HG02938 (cell line): ENCODE measurements around the gene METTL16.

Source experiments
- ATAC-seq: cut with Tn5 transposase; IDR thresholded peaks from one replicate; pipeline ENCODE4 v1.9.1; 2021; ENCODE audit warnings: mild to moderate bottlenecking, moderate library complexity; ENCODE audit not compliant: unreplicated experiment

The METTL16 gene

GRCh38 chr17:2397247-2398171 lies 114.2 kb downstream of the METTL16 start:
- no peak for ATAC-seq

DNA sequence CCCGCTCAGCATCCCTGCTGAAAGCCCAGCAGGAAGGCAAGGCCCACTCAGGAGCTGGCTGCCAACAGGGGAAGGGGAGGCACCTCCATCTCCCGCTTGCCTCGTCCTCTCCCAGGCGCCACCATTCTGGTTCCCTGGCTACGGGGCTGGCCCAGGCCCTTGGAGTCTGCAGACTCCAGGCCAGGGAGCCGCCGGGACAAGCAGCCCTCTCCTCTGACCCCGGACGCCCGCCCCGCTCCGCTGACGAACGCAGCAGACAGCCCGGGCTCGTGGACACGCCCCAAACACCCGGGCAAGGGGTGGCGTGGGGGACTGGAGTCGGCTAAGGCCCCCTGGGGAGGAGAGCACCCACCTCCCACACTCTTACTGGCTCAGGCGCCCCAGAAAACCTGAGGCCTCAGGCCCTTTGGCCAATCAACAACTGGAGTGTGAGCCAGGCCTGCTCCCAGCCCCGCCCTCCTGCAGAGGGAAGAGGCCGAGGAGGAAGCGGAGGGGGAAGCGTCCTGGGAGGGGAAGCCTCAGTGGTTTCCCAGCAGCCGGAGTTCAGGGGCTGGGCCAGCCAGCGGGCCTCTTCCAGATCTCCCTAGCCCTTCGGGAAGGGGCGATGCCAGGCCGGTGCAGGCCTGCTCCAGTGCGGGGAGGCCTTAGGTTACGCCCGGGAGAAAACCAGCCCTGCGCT lies 115.0 kb downstream of the METTL16 start:
- ATAC-seq = no peak

GRCh38 chr17:2396192-2396567 lies 115.5 kb downstream of the METTL16 start:
- no peak for ATAC-seq

DNA sequence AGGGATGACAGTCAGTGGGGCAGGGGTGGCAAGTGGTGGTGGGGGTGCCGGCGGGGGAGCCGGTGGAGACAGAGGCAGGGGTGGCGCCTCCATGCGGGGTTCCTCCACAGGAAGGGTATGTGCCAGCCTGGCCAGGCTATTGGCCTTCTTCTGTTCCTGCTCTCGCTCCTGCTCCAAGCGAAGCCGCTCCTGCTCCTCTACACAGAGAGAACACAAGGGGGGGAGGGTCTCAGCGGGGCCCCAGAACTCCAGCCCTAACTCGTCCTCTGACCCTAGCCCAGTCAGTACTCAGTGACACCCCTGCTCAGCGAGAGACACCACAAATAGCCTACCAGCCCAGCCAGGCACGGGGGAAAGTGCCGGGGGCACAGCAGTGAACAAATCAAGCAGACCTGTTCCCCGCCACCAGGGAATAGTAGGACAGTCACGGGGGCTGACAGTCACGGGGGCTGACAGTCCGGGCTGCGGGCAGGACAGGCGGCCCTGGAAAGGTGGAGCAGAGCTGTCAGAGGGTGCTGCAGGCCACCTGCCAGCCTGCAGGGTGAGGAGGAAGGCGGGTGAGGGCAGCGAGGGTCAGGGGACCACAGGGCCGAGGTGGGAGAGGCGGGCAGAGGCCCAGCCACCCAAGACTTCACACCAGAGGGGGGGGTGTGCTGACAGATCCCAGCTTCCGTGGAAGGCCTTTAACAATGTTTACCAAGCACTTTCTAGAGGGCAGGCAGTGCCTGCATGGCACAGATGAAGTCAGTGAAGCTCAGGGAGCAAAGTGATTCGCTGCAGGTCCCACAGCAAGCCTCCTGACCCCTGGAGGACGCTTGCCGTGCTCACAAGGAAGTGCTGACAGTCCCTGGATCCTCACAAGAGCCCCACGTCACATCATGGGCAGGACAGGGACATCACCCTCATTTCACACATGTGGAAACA lies 116.2 kb downstream of the METTL16 start:
- no peak for ATAC-seq

GRCh38 chr17:2394775-2395201 lies 116.9 kb downstream of the METTL16 start:
- no peak for ATAC-seq

- ATAC-seq = no peak
Measured at GRCh38 chr17:2393954-2394749, 117.5 kb downstream of the METTL16 start.

DNA sequence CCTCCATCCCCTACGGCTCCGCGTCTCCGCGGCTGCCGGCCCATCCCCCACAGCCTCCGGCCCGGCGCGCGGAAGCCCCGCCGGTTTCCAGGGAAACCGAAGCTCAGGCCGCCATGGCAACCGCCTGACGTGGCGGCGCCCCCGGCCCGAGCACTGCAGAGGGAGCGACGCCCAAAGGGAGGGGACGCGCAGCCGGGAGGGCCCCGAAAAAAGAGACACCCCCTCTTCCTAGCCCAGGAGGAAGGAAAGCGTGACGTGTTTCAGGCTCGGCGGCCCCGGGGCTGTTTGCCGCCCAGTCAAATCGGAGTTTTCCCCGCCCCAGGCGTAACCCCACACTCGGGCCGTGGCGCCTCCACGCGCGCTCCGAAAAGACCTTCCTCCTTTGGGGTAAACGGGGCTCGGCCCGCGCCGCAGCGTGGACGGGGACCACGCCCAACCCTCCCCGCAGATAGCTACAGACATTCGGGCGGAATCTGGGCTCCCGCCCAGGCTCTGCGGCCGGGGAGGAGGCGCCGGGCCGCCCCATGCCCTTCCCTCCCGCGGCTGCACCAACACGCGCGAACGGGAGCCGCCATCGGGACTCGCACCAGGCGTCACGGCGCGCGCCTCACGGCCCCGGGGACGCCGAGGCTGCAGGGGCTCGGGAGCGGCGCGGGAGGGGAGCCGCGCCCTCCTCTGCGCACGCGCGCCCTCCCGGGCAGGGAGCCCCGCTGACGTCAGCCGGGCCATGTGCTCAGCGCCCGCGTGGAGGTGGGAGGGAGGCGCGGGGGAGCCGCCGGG lies 118.3 kb downstream of the METTL16 start:
- ATAC-seq = peak; percentile 34

GRCh38 chr17:2392252-2393173 lies 119.2 kb downstream of the METTL16 start:
- peak; percentile 47 for ATAC-seq

DNA sequence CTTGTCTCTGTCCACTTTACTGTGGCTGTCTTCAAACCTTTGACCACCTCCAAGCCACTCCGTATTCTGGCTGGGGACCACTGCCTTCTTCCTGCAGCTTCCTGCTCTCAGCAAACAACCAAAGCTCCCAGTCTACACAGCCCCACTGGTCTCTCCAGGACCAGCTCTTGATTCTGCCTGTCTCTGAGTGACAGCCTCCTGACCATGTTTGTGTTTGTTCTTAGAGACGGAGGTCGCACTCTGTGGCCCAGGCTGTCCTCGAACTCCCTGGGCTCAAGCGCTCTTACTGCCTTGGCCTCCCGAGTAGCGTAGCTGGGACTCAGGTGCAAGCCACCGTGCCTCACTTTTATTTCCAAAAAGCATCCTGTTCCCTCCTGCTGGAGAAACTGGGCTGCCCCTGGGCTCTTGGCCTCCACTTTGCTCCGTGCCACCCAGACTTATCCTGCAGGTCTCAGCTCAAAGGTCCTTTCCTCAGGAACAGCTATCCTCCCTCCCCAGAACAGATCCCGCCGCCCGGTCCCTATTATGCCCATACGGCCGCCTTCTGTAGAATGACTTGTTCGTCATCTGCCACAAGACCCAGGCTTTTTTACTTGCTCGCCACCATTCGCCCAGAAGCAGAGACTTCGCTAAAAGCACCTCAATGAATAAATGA lies 120.0 kb downstream of the METTL16 start:
- no peak for ATAC-seq

- no peak for ATAC-seq
Measured at GRCh38 chr17:2390199-2390836, 121.4 kb downstream of the METTL16 start.

- no peak for ATAC-seq
Measured at GRCh38 chr17:2388683-2389055, 123.0 kb downstream of the METTL16 start.

GRCh38 chr17:2388020-2388682 lies 123.5 kb downstream of the METTL16 start:
- ATAC-seq = no peak

DNA sequence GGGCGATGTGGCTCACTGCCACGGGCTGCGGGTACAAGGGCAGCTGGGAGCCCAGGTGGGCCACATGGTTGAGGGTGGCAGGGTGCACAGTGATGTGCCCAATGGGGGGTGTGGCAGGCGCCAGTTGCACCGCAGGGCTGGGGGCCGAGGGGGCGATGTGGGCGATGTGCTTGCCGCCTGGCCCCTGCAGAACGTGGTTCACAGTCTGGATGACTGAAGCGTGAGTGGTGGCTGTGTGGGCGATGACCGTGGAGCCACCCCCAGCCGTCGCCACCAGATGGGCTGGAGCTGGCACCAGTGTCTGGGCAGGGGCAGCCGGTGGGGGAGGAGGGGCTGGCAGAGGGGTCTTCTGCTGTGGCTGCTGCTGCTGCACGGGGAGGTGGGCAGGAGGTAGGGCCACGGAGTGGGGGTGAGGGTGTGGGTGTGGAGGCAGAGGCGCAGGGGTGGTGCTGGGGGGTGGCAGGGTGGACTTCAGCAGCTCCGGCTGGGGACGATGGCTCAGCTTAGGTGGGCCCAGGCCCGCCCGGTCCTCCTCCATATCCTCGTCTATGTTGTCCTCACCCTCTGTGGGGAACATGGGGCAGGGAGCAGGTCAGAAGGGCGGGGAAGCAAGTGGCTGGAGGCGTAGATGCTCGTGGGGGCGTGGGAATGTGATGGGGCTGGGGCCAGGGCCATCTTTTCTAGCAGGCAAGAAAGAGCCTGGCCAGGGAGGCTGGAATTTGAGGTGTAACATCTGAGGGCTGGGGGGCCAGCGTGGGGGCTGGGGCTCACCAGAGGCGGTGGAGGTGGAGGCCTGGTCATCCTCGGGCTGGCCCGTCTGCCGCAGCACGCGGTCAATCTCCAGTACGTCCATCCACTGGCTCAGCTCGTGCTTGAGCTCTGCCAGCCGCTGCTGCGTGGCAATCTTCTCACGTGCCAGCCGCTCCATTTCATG lies 124.3 kb downstream of the METTL16 start:
- no peak for ATAC-seq

GRCh38 chr17:2386400-2387085 lies 125.1 kb downstream of the METTL16 start:
- no peak for ATAC-seq
